ENCODE measurements around the gene MYL11. TPM values are rescaled to one million over a fixed set of nuclear protein-coding genes. Genes with fewer than 3 reads are reported as not detected.

MYL11 gene
- total RNA-seq, 2 donors from 2014 or later = 3.5 to 23.5 TPM

- TF ChIP-seq CTCF (IDR thresholded peaks at IDR 0.05) (no peak), POLR2AphosphoS5 (IDR thresholded peaks at IDR 0.05) (no peak), POLR2A (IDR thresholded peaks at IDR 0.05) (no peak)
- intact Hi-C loops (cut with DNase I) = loop anchor here (10.0 kb wide), 1 partner anchor 277 kb away; the partner anchor contains the start of genes TBX6 and YPEL3
- no peaks in the 10 kb centered on the region for H3K27me3 ChIP-seq (replicated peaks; ENCODE audit: insufficient read depth)
- no peaks in the 10 kb centered on the region for H3K36me3 ChIP-seq
- DNase-seq (ENCODE audit: low spot score) = no peak
- H3K4me3 ChIP-seq = no peak overlapping the region
- H3K9me3 ChIP-seq = no peaks in the 10 kb centered on the region
- 73% methylated on average over 6 of the region's 6 CpGs for WGBS
- H3K27ac ChIP-seq = no peak overlapping the region
- peaks cover 12% of the 10 kb centered on the region for H3K4me1 ChIP-seq (replicated peaks)
Observed at GRCh38 chr16:30372038-30372712, 2.4 kb upstream of the MYL11 start.

GRCh38 chr16:30372725-30373124 lies 1.9 kb upstream of the MYL11 start:
- no peaks in the 10 kb centered on the region for H3K36me3 ChIP-seq
- H3K27me3 ChIP-seq (replicated peaks; ENCODE audit: insufficient read depth) = no peaks in the 10 kb centered on the region
- no peak overlapping the region for H3K4me3 ChIP-seq
- intact Hi-C loops (cut with DNase I) = loop anchor here (10.0 kb wide), 1 partner anchor 278 kb away; the partner anchor contains the start of genes TBX6 and YPEL3
- WGBS = 91% methylated on average over 5 of the region's 5 CpGs
- TF ChIP-seq CTCF (IDR thresholded peaks at IDR 0.05) (no peak), POLR2A (IDR thresholded peaks at IDR 0.05) (no peak), POLR2AphosphoS5 (IDR thresholded peaks at IDR 0.05) (no peak)
- H3K9me3 ChIP-seq = no peaks in the 10 kb centered on the region
- H3K4me1 ChIP-seq (replicated peaks) = peaks cover 13% of the 10 kb centered on the region
- no peak overlapping the region for H3K27ac ChIP-seq
- DNase-seq (ENCODE audit: low spot score) = no peak

GRCh38 chr16:30375864-30376263 lies 1.3 kb downstream of the MYL11 start:
- intact Hi-C loops (cut with DNase I) = loop anchor here (10.0 kb wide), 1 partner anchor 281 kb away; the partner anchor contains the start of genes TBX6 and YPEL3
- H3K4me1 ChIP-seq (replicated peaks) = peaks cover 7% of the 10 kb centered on the region
- DNase-seq (ENCODE audit: low spot score) = no peak
- no peaks in the 10 kb centered on the region for H3K36me3 ChIP-seq
- no peak overlapping the region for H3K27ac ChIP-seq
- TF ChIP-seq CTCF (IDR thresholded peaks at IDR 0.05) (no peak), POLR2A (IDR thresholded peaks at IDR 0.05) (no peak), POLR2AphosphoS5 (IDR thresholded peaks at IDR 0.05) (no peak)
- no peak overlapping the region for H3K4me3 ChIP-seq
- H3K9me3 ChIP-seq = no peaks in the 10 kb centered on the region
- WGBS = 90% methylated on average over 8 of the region's 8 CpGs
- H3K27me3 ChIP-seq (replicated peaks; ENCODE audit: insufficient read depth) = no peaks in the 10 kb centered on the region

GRCh38 chr16:30376461-30376902 lies 1.9 kb downstream of the MYL11 start:
- no peaks in the 10 kb centered on the region for H3K9me3 ChIP-seq
- DNase-seq (ENCODE audit: low spot score) = no peak

More at GRCh38 chr16:30376461-30376902, 1.9 kb downstream of the MYL11 start:
- Histone ChIP-seq H3K27ac (peak overlapping the region in 1 of 2 donors; percentile 98), H3K4me3 (no peak overlapping the region), H3K4me1 (replicated peaks) (peaks cover 3% of the 10 kb centered on the region), H3K36me3 (no peaks in the 10 kb centered on the region), H3K27me3 (replicated peaks; ENCODE audit: insufficient read depth) (no peaks in the 10 kb centered on the region)
- intact Hi-C loops (cut with DNase I) = loop anchor here (10.0 kb wide), 1 partner anchor 282 kb away; the partner anchor contains the start of genes TBX6 and YPEL3
- TF ChIP-seq CTCF (IDR thresholded peaks at IDR 0.05) = no peak
- no peak for TF ChIP-seq POLR2AphosphoS5 (IDR thresholded peaks at IDR 0.05)
- TF ChIP-seq POLR2A (IDR thresholded peaks at IDR 0.05) = no peak
- WGBS = 95% methylated on average over 8 of the region's 8 CpGs

Measured in prostate gland (tissue), 2 donors.